Measurements from ENCODE around the gene HHIP.

DNA sequence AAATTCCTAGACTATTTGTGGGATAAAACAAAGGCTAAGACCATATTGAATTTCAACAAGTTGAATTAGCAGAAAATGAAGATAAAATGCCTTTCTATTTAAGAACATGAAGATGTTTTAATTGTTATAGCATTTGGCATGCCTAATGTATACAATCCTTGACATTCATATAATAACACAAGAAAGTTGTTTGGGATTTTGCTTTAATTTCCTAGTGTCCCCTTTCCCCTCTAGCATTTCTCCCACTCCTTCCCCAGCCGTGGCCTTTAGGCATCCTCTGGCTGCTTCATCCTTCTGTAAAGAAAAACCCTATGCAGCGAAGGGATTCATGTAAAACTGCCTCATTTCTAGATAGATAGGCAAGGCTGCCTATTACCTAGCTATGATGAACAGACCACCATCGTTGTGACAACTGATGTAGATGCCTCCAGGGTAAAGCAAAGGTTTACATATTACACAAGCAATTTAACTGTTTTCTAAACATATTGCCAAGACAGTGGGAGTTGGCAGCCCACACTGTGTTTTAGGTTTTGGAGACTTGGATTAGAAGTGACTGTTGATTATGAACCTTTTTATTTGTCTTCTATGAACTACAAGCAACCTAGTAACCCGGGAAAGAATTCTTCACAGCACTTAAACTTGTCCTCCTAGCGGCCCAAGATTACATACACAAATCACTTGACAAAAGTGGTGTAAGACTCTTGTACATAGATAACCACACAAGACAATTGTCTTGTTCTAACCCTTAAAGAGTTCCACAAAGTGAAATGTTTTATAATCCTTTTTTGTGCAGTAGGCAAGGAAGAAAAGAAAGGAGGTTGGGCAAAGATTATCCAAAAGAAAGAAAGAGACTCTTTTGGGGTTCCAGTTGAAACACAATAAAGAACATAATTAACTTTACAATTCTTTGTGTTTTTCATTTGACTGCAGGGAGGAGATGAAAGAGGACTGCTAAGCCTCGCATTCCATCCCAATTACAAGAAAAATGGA is 59.9 kb downstream of the HHIP start:
- TF ChIP-seq, protein P1, sequence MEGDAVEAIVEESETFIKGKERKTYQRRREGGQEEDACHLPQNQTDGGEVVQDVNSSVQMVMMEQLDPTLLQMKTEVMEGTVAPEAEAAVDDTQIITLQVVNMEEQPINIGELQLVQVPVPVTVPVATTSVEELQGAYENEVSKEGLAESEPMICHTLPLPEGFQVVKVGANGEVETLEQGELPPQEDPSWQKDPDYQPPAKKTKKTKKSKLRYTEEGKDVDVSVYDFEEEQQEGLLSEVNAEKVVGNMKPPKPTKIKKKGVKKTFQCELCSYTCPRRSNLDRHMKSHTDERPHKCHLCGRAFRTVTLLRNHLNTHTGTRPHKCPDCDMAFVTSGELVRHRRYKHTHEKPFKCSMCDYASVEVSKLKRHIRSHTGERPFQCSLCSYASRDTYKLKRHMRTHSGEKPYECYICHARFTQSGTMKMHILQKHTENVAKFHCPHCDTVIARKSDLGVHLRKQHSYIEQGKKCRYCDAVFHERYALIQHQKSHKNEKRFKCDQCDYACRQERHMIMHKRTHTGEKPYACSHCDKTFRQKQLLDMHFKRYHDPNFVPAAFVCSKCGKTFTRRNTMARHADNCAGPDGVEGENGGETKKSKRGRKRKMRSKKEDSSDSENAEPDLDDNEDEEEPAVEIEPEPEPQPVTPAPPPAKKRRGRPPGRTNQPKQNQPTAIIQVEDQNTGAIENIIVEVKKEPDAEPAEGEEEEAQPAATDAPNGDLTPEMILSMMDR (IDR thresholded peaks at IDR 0.05) = no peak
- no peak for TF ChIP-seq POLR2A (IDR thresholded peaks at IDR 0.05)
